GM19043 (cell line): ENCODE data around the gene KYAT1.

Source experiments
- ATAC-seq: cut with Tn5 transposase; IDR thresholded peaks from one replicate; pipeline ENCODE4 v1.9.1; 2021; ENCODE audit warnings: low read depth; ENCODE audit not compliant: unreplicated experiment

The KYAT1 gene

GRCh38 chr9:128909859-128910258, 28.1 kb upstream of the KYAT1 start:
- ATAC-seq: no peak

- no peak for ATAC-seq
These were observed 26.6 kb upstream of the KYAT1 start for GRCh38 chr9:128908372-128908771.

- no peak for ATAC-seq
These were observed 25.0 kb upstream of the KYAT1 start for GRCh38 chr9:128906741-128907140.

- ATAC-seq: no peak
These were observed 24.2 kb upstream of the KYAT1 start for GRCh38 chr9:128905964-128906363.

GRCh38 chr9:128903871-128904620, 22.3 kb upstream of the KYAT1 start:
- no peak for ATAC-seq

- no peak for ATAC-seq
These were observed 21.3 kb upstream of the KYAT1 start for GRCh38 chr9:128903079-128903461.

GRCh38 chr9:128902351-128903078, 20.8 kb upstream of the KYAT1 start:
- peak; percentile 92 for ATAC-seq

GRCh38 chr9:128901822-128902221, 20.1 kb upstream of the KYAT1 start:
- ATAC-seq: peak; percentile 8

- no peak for ATAC-seq
These were observed 19.6 kb upstream of the KYAT1 start for GRCh38 chr9:128901379-128901778.

- ATAC-seq: no peak
These were observed 18.0 kb upstream of the KYAT1 start for GRCh38 chr9:128899566-128900322.

GRCh38 chr9:128898845-128899565, 17.3 kb upstream of the KYAT1 start:
- no peak for ATAC-seq

- ATAC-seq: no peak
These were observed 16.6 kb upstream of the KYAT1 start for GRCh38 chr9:128898382-128898781.

- no peak for ATAC-seq
These were observed 13.8 kb upstream of the KYAT1 start for GRCh38 chr9:128895556-128895955.

GRCh38 chr9:128894764-128895163, 13.0 kb upstream of the KYAT1 start:
- no peak for ATAC-seq

- ATAC-seq: no peak
These were observed 11.6 kb upstream of the KYAT1 start for GRCh38 chr9:128893354-128893753.

GRCh38 chr9:128892221-128892921, 10.6 kb upstream of the KYAT1 start:
- ATAC-seq: no peak

- no peak for ATAC-seq
These were observed 9.8 kb upstream of the KYAT1 start for GRCh38 chr9:128891321-128892220.

GRCh38 chr9:128887914-128888350, 6.2 kb upstream of the KYAT1 start:
- no peak for ATAC-seq

GRCh38 chr9:128887049-128887448, 5.3 kb upstream of the KYAT1 start:
- no peak for ATAC-seq
